ENCODE data around the gene PCDH9.

The PCDH9 gene

GRCh38 chr13:66663711-66664110 is 566.4 kb downstream of the PCDH9 start:
- H3K4me1 ChIP-seq (ENCODE audit: control insufficient read depth, insufficient read depth, low read length), result no peaks in the 10 kb centered on the region
- H3K9ac ChIP-seq (ENCODE audit: low read length), result no peak overlapping the region
- H3K36me3 ChIP-seq (ENCODE audit: control insufficient read depth, insufficient read depth, low read length), result no peaks in the 10 kb centered on the region
- no peaks in the 10 kb centered on the region for H3K27me3 ChIP-seq (ENCODE audit: control insufficient read depth, insufficient read depth, low read length)
- H3K4me3 ChIP-seq (ENCODE audit: low read length), result no peak overlapping the region
- H3K9me3 ChIP-seq (ENCODE audit: control insufficient read depth, low read length), result no peaks in the 10 kb centered on the region

GRCh38 chr13:66663206-66663605 is 566.9 kb downstream of the PCDH9 start:
- Histone ChIP-seq H3K27me3 (ENCODE audit: control insufficient read depth, insufficient read depth, low read length) (no peaks in the 10 kb centered on the region), H3K9ac (ENCODE audit: low read length) (no peak overlapping the region), H3K9me3 (ENCODE audit: control insufficient read depth, low read length) (no peaks in the 10 kb centered on the region), H3K4me3 (ENCODE audit: low read length) (no peak overlapping the region), H3K4me1 (ENCODE audit: control insufficient read depth, insufficient read depth, low read length) (no peaks in the 10 kb centered on the region), H3K36me3 (ENCODE audit: control insufficient read depth, insufficient read depth, low read length) (no peaks in the 10 kb centered on the region)

- no peaks in the 10 kb centered on the region for H3K9me3 ChIP-seq (ENCODE audit: control insufficient read depth, low read length)
- H3K9ac ChIP-seq (ENCODE audit: low read length), result no peak overlapping the region
- H3K27me3 ChIP-seq (ENCODE audit: control insufficient read depth, insufficient read depth, low read length), result no peaks in the 10 kb centered on the region
- H3K36me3 ChIP-seq (ENCODE audit: control insufficient read depth, insufficient read depth, low read length), result no peaks in the 10 kb centered on the region
- no peaks in the 10 kb centered on the region for H3K4me1 ChIP-seq (ENCODE audit: control insufficient read depth, insufficient read depth, low read length)
- no peak overlapping the region for H3K4me3 ChIP-seq (ENCODE audit: low read length)
Observed at GRCh38 chr13:66661336-66661735, 568.8 kb downstream of the PCDH9 start.

- Histone ChIP-seq H3K4me1 (ENCODE audit: control insufficient read depth, insufficient read depth, low read length) (no peaks in the 10 kb centered on the region), H3K36me3 (ENCODE audit: control insufficient read depth, insufficient read depth, low read length) (no peaks in the 10 kb centered on the region), H3K9ac (ENCODE audit: low read length) (no peak overlapping the region), H3K9me3 (ENCODE audit: control insufficient read depth, low read length) (no peaks in the 10 kb centered on the region), H3K27me3 (ENCODE audit: control insufficient read depth, insufficient read depth, low read length) (no peaks in the 10 kb centered on the region), H3K4me3 (ENCODE audit: low read length) (no peak overlapping the region)
Observed at GRCh38 chr13:66660468-66660813, 569.7 kb downstream of the PCDH9 start.

- no peak overlapping the region for H3K9ac ChIP-seq (ENCODE audit: low read length)
Observed at GRCh38 chr13:66659701-66660467, 570.3 kb downstream of the PCDH9 start.

GRCh38 chr13:66659286-66659685 is 570.9 kb downstream of the PCDH9 start:
- Histone ChIP-seq H3K4me3 (ENCODE audit: low read length) (no peak overlapping the region), H3K27me3 (ENCODE audit: control insufficient read depth, insufficient read depth, low read length) (no peaks in the 10 kb centered on the region), H3K9me3 (ENCODE audit: control insufficient read depth, low read length) (no peaks in the 10 kb centered on the region), H3K36me3 (ENCODE audit: control insufficient read depth, insufficient read depth, low read length) (no peaks in the 10 kb centered on the region), H3K9ac (ENCODE audit: low read length) (no peak overlapping the region), H3K4me1 (ENCODE audit: control insufficient read depth, insufficient read depth, low read length) (no peaks in the 10 kb centered on the region)

More at GRCh38 chr13:66659701-66660467, 570.3 kb downstream of the PCDH9 start:
- Histone ChIP-seq H3K4me1 (ENCODE audit: control insufficient read depth, insufficient read depth, low read length) (no peaks in the 10 kb centered on the region), H3K9me3 (ENCODE audit: control insufficient read depth, low read length) (no peaks in the 10 kb centered on the region), H3K4me3 (ENCODE audit: low read length) (no peak overlapping the region), H3K27me3 (ENCODE audit: control insufficient read depth, insufficient read depth, low read length) (no peaks in the 10 kb centered on the region), H3K36me3 (ENCODE audit: control insufficient read depth, insufficient read depth, low read length) (no peaks in the 10 kb centered on the region)

- H3K36me3 ChIP-seq (ENCODE audit: control insufficient read depth, insufficient read depth, low read length), result no peaks in the 10 kb centered on the region
- H3K4me3 ChIP-seq (ENCODE audit: low read length), result no peak overlapping the region
- no peaks in the 10 kb centered on the region for H3K27me3 ChIP-seq (ENCODE audit: control insufficient read depth, insufficient read depth, low read length)
- H3K9ac ChIP-seq (ENCODE audit: low read length), result no peak overlapping the region
- no peaks in the 10 kb centered on the region for H3K9me3 ChIP-seq (ENCODE audit: control insufficient read depth, low read length)
- no peaks in the 10 kb centered on the region for H3K4me1 ChIP-seq (ENCODE audit: control insufficient read depth, insufficient read depth, low read length)
Observed at GRCh38 chr13:66657165-66657881, 572.8 kb downstream of the PCDH9 start.

GRCh38 chr13:66655847-66656454 is 574.2 kb downstream of the PCDH9 start:
- H3K36me3 ChIP-seq (ENCODE audit: control insufficient read depth, insufficient read depth, low read length), result no peaks in the 10 kb centered on the region
- H3K27me3 ChIP-seq (ENCODE audit: control insufficient read depth, insufficient read depth, low read length), result no peaks in the 10 kb centered on the region

GRCh38 chr13:66644855-66645460 is 585.2 kb downstream of the PCDH9 start:
- no peak overlapping the region for H3K4me3 ChIP-seq (ENCODE audit: low read length)
- no peaks in the 10 kb centered on the region for H3K4me1 ChIP-seq (ENCODE audit: control insufficient read depth, insufficient read depth, low read length)
- H3K36me3 ChIP-seq (ENCODE audit: control insufficient read depth, insufficient read depth, low read length), result no peaks in the 10 kb centered on the region
- no peaks in the 10 kb centered on the region for H3K9me3 ChIP-seq (ENCODE audit: control insufficient read depth, low read length)
- H3K27me3 ChIP-seq (ENCODE audit: control insufficient read depth, insufficient read depth, low read length), result no peaks in the 10 kb centered on the region
- no peak overlapping the region for H3K9ac ChIP-seq (ENCODE audit: low read length)

More at GRCh38 chr13:66655847-66656454, 574.2 kb downstream of the PCDH9 start:
- no peaks in the 10 kb centered on the region for H3K4me1 ChIP-seq (ENCODE audit: control insufficient read depth, insufficient read depth, low read length)
- no peaks in the 10 kb centered on the region for H3K9me3 ChIP-seq (ENCODE audit: control insufficient read depth, low read length)
- no peak overlapping the region for H3K9ac ChIP-seq (ENCODE audit: low read length)
- H3K4me3 ChIP-seq (ENCODE audit: low read length), result no peak overlapping the region

GRCh38 chr13:66640231-66640630 is 589.9 kb downstream of the PCDH9 start:
- H3K36me3 ChIP-seq (ENCODE audit: control insufficient read depth, insufficient read depth, low read length), result no peaks in the 10 kb centered on the region
- no peaks in the 10 kb centered on the region for H3K9me3 ChIP-seq (ENCODE audit: control insufficient read depth, low read length)
- no peak overlapping the region for H3K9ac ChIP-seq (ENCODE audit: low read length)
- H3K27me3 ChIP-seq (ENCODE audit: control insufficient read depth, insufficient read depth, low read length), result no peaks in the 10 kb centered on the region
- no peak overlapping the region for H3K4me3 ChIP-seq (ENCODE audit: low read length)
- no peaks in the 10 kb centered on the region for H3K4me1 ChIP-seq (ENCODE audit: control insufficient read depth, insufficient read depth, low read length)

GRCh38 chr13:66639044-66639443 is 591.1 kb downstream of the PCDH9 start:
- H3K4me3 ChIP-seq (ENCODE audit: low read length), result no peak overlapping the region

GRCh38 chr13:66635526-66635925 is 594.6 kb downstream of the PCDH9 start:
- H3K36me3 ChIP-seq (ENCODE audit: control insufficient read depth, insufficient read depth, low read length), result no peaks in the 10 kb centered on the region
- H3K27me3 ChIP-seq (ENCODE audit: control insufficient read depth, insufficient read depth, low read length), result no peaks in the 10 kb centered on the region
- H3K9me3 ChIP-seq (ENCODE audit: control insufficient read depth, low read length), result no peaks in the 10 kb centered on the region
- no peaks in the 10 kb centered on the region for H3K4me1 ChIP-seq (ENCODE audit: control insufficient read depth, insufficient read depth, low read length)
- no peak overlapping the region for H3K4me3 ChIP-seq (ENCODE audit: low read length)
- no peak overlapping the region for H3K9ac ChIP-seq (ENCODE audit: low read length)

More at GRCh38 chr13:66639044-66639443, 591.1 kb downstream of the PCDH9 start:
- Histone ChIP-seq H3K36me3 (ENCODE audit: control insufficient read depth, insufficient read depth, low read length) (no peaks in the 10 kb centered on the region), H3K9me3 (ENCODE audit: control insufficient read depth, low read length) (no peaks in the 10 kb centered on the region), H3K27me3 (ENCODE audit: control insufficient read depth, insufficient read depth, low read length) (no peaks in the 10 kb centered on the region), H3K9ac (ENCODE audit: low read length) (no peak overlapping the region), H3K4me1 (ENCODE audit: control insufficient read depth, insufficient read depth, low read length) (no peaks in the 10 kb centered on the region)

Data from mucosa of stomach (tissue), 1 donor.